Stomach (tissue), 9 donors: Measurements from ENCODE around the gene PHF23. TPM values are rescaled to one million over a fixed set of nuclear protein-coding genes. Genes with fewer than 3 reads are reported as not detected.

Experiments used
- DNase-seq, 2 donors: peaks; one replicate each; pipeline versions ENCODE4 v3.0.0 to v3.0.0-alpha.2; 2013 to 2019
- H3K27ac ChIP-seq, 5 donors: fragments of 200-600 bp in 4 of 5; sonication (generic) in 4 of 5; one replicate each; pipeline ENCODE4 v1.5.1; 2013 to 2019; ENCODE audit warnings: mild to moderate bottlenecking in 1 of 5, moderate library complexity in 1 of 5
- H3K27me3 ChIP-seq, 3 donors: fragments of 200-600 bp; sonication (generic); one replicate each; pipeline ENCODE4 v1.5.1; 2017 to 2019; ENCODE audit warnings: mixed run types in 1 of 3
- H3K36me3 ChIP-seq, 4 donors: fragments of 200-600 bp; sonication (generic); 1 replicate in 3 of 4; 2 replicates in 1 of 4; pipeline ENCODE4 v1.5.1; 2016 to 2019
- H3K4me1 ChIP-seq, 4 donors: fragments of 200-600 bp; sonication (generic); one replicate each; pipeline ENCODE4 v1.5.1; 2016 to 2019
- H3K4me3 ChIP-seq, 4 donors: fragments of 200-600 bp; sonication (generic) in 3 of 4; one replicate each; pipeline ENCODE4 v1.5.1; 2016 to 2019; ENCODE audit warnings: mild to moderate bottlenecking in 1 of 4
- H3K9me3 ChIP-seq, 4 donors: fragments of 200-600 bp; sonication (generic); one replicate each; pipeline ENCODE4 v1.5.1; 2016 to 2019
- EP300 ChIP-seq: sonication (generic); formaldehyde crosslinking; IDR thresholded peaks from one replicate; pipeline ENCODE4 v1.6.1; 2017; ENCODE audit warnings: antibody characterized with exemption
- POLR2A ChIP-seq, 4 donors: fragments of 450-650 bp; IDR thresholded peaks; one replicate each; pipeline ENCODE4 v1.6.1; 2016; ENCODE audit warnings: antibody characterized with exemption in 4 of 4, control low read depth in 2 of 4, mild to moderate bottlenecking in 1 of 4, moderate library complexity in 1 of 4
- POLR2AphosphoS5 ChIP-seq, 3 donors: sonication (generic); formaldehyde crosslinking; IDR thresholded peaks; one replicate each; pipeline ENCODE4 v1.6.1; 2016; ENCODE audit warnings: antibody characterized with exemption in 3 of 3
- WGBS, 5 donors: extraction: QIAGEN DNeasy Blood & Tissue Kit in 3 of 5; methylation state at CpG; one replicate each; pipeline versions ENCODE4 v1.1.5 to v1.1.7; 2013 to 2018; 5-methylcytosine and 5-hydroxymethylcytosine counted together
- intact Hi-C: fragments of 100-400 bp; cut with DNase I; formaldehyde crosslinking; loops from one replicate; pipeline ENCODE4 v1.15.1; 2023; ENCODE audit warnings: low total_unique reads
- polyA plus RNA-seq, 3 donors: library from polyadenylated mRNA; stranded (reverse); fragments of 200-250 nt; gene quantifications; one replicate each; pipeline ENCODE4 v1.2.3, GENCODE V29; 2013
- total RNA-seq, 5 donors: library from RNA; depleted of rRNA; stranded (reverse); fragments of >200 nt; gene quantifications; one replicate each; pipeline versions ENCODE4 v1.1.0 to v1.2.3, GENCODE V29; 2014 to 2016
- TF ChIP-seq, protein P1 (sequence below), 7 experiments: fragments of 450-650 bp in 4 of 7; fragments of 200-600 bp in 3 of 7; sonication (generic) in 3 of 7; IDR thresholded peaks; one replicate each; pipeline ENCODE4 v1.5.1; 2016 to 2019; ENCODE audit warnings: antibody characterized with exemption in 7 of 7, control low read depth in 2 of 7, mild to moderate bottlenecking in 1 of 7
- donor health status: healthy with polysubstance abuse.
- donor health status: Bipolar disorder and iron deficiency.
- donor health status: healthy.

The PHF23 gene
- total and polyA plus RNA-seq, 8 donors, result 5.2 to 27.2 (median 21.4) TPM

DNA sequence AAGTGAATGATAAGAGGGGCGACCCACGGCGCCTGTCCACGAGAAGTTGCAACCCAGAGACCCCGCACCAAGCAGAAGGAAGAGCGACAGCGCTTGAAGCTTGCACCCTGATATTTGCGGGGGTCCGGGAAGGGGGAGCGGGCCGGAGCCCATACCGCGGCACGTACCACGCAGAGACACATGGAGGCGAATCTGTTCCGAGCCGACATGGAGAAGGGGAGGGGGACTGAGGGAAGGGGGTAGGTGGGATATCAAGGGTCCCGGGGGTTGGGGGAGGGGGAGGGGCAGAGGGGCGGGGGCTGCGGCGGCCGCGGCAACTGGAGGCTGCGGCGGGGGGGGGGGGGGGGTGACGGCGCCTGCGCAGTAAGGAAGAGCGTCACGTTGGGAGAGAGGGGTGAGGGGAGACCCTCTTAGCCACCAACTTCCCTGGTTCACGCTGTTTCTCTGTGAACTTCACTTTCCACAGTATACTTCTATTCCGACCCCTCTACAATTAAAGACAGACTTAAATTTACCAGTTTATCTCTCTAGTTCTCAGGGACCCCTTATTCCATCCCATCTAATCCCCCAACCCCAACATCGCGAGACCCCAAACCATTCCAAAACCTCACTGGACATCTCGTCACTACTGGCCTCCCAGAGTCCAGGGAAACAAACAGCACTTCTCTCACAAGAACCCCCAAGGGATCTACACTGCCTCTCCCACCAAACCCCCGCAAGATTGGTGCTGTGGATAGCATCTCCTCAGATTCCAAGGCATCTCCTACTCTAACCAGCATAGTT, 27.6 kb downstream of the PHF23 start:
- Histone ChIP-seq H3K9me3 (no peaks in the 10 kb centered on the region), H3K4me1 (peaks cover 19 to 58% (median 41%) of the 10 kb centered on the region in 4 donors), H3K36me3 (no peaks in the 10 kb centered on the region), H3K4me3 (peak overlapping the region in 1 of 4 donors; percentile 3), H3K27ac (no peak overlapping the region), H3K27me3 (peaks cover 0 to 39% (median 0%) of the 10 kb centered on the region in 3 donors)
- 24 to 47% (median 34%) methylated on average over 13 to 35 of the region's 37 CpGs for WGBS, 5 donors
- TF ChIP-seq POLR2AphosphoS5 (IDR thresholded peaks at IDR 0.05) (no peak), POLR2A (IDR thresholded peaks at IDR 0.05) (no peak)
- intact Hi-C loops, result no loop called here
- DNase-seq, result no peak

DNA sequence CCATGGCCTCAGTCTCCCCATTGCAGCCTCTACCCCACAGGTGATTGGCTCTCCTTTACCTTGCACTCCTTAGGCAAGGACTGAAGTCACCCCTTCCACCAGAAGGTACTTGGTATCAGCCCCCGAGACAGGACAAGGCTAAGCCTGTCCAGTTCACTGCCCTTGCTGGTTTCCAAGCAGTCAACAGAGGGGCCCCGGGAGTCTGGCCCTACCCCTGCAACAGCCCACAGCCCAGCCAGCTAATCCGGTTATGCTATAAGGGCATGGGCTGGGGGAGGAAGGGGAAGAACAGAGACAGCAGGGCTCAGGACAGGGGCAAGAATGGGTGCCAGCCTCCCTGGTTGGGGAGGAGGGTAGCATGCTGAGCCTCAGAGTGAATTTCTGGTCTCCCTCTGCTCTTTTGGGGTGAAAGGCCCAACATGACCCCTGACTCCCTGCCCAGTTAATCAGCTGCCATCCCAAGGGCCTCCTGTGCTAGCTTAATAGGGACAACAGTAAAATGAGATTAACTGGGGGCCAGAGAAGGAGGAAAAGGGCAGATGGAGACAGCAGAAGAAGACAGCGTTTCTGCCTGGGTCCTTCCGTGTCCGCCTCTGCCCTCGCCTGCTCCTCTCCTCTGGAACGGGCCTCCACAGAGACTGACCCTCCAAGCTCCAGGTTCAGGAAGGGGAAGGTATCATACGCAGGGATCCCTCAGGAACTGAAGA, 30.4 kb downstream of the PHF23 start:
- TF ChIP-seq POLR2A (IDR thresholded peaks at IDR 0.05) (no peak), POLR2AphosphoS5 (IDR thresholded peaks at IDR 0.05) (no peak), EP300 (no peak)
- TF ChIP-seq, protein P1, sequence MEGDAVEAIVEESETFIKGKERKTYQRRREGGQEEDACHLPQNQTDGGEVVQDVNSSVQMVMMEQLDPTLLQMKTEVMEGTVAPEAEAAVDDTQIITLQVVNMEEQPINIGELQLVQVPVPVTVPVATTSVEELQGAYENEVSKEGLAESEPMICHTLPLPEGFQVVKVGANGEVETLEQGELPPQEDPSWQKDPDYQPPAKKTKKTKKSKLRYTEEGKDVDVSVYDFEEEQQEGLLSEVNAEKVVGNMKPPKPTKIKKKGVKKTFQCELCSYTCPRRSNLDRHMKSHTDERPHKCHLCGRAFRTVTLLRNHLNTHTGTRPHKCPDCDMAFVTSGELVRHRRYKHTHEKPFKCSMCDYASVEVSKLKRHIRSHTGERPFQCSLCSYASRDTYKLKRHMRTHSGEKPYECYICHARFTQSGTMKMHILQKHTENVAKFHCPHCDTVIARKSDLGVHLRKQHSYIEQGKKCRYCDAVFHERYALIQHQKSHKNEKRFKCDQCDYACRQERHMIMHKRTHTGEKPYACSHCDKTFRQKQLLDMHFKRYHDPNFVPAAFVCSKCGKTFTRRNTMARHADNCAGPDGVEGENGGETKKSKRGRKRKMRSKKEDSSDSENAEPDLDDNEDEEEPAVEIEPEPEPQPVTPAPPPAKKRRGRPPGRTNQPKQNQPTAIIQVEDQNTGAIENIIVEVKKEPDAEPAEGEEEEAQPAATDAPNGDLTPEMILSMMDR (IDR thresholded peaks at IDR 0.05), result no peak
- intact Hi-C loops, result no loop called here
- WGBS, 5 donors, result 66 to 81% (median 75%) methylated on average over 9 of the region's 9 CpGs
- no peak for DNase-seq
- H3K27me3 ChIP-seq, result peaks cover 0 to 39% (median 0%) of the 10 kb centered on the region in 3 donors
- H3K27ac ChIP-seq, result no peak overlapping the region
- peaks cover 0 to 1% (median under 1%) of the 10 kb centered on the region in 4 donors for H3K36me3 ChIP-seq
- no peak overlapping the region for H3K4me3 ChIP-seq
- H3K4me1 ChIP-seq, result peaks cover 16 to 50% (median 30%) of the 10 kb centered on the region in 4 donors
- no peaks in the 10 kb centered on the region for H3K9me3 ChIP-seq

DNA sequence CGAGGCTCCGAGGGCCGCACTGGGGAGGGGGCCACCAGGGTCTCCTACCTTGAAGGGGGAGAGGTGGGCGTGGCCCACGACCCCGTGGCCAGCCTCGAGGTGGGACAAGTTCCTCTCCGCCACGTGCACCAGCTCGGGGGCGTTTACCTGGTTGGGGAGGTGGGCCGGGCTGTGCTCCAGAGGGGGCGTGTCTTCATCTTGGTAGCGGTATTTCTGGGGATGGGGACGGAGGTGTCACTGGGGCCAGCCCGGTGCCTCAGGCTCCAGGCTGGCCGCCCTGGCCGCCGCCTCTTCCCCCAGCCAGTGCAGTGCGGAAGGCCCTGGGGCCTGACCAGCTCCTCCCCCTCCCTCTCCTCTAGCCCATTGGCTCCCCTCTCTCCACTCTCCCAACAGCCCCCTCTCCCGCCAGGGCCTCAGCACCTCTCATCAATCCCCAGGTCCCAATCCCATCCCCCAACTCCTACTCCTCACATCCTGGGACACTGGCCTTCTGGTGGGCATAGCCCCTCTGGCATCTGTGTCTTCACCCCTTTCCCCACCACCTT, 31.2 kb downstream of the PHF23 start:
- H3K4me1 ChIP-seq, result peaks cover 11 to 44% (median 24%) of the 10 kb centered on the region in 4 donors
- H3K36me3 ChIP-seq, result peaks cover under 1 to 9% (median 8%) of the 10 kb centered on the region in 4 donors
- no peak overlapping the region for H3K27ac ChIP-seq
- H3K27me3 ChIP-seq, result peaks cover 0 to 39% (median 0%) of the 10 kb centered on the region in 3 donors
- H3K9me3 ChIP-seq, result no peaks in the 10 kb centered on the region
- 49 to 62% (median 51%) methylated on average over 10 to 21 of the region's 21 CpGs for WGBS, 5 donors
- TF ChIP-seq POLR2A (IDR thresholded peaks at IDR 0.05) (no peak), EP300 (no peak), POLR2AphosphoS5 (IDR thresholded peaks at IDR 0.05) (no peak)
- TF ChIP-seq, protein P1 (IDR thresholded peaks at IDR 0.05), result no peak
- intact Hi-C loops, result no loop called here
- DNase-seq, result no peak
- no peak overlapping the region for H3K4me3 ChIP-seq

DNA sequence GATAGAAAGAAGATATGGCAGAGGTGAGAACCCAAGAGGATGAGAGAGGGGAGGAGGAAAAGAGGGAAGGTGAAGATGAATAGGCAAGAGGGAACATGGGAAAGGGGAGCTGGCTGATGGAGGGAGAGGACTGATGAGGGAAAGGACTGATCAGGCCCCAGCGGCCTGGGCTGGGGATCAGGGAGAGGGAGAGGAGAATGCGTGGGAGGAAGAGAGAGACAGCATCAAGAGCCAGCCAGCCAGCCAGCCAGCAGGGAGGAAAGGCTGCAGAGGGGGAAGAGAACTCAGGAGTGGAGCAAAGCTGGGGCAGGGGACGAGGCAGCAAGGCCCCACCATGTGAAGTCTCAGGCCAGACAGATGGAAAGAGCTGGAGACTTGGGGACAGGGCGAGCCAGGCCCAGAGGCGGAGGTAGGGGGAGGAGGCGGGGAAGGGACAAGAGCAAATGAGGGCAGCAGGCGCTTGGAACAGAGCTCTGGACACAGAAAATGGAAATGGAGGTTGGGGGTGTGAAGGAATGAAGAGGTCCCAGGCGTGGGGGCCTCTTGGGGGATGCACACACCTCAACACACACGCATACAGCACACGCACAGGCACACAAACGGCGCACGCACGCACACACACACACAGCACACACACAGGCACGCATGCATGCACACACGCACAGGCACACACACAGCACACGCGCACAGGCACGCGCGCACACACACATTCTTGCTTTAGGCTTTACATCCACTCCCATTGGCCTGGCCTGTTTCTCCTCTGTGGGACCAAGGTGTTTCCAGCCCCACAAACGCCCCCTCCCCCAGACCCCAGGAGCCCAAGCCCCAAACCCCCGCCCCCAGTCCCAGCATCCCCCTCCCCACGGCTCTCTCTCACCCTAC, 31.9 kb downstream of the PHF23 start:
- DNase-seq, result peak in 1 of 2 donors; percentile 72
- peaks cover 7 to 16% (median 16%) of the 10 kb centered on the region in 4 donors for H3K36me3 ChIP-seq
- peaks cover 11 to 44% (median 23%) of the 10 kb centered on the region in 4 donors for H3K4me1 ChIP-seq
- H3K9me3 ChIP-seq, result no peaks in the 10 kb centered on the region
- intact Hi-C loops, result no loop called here
- peaks cover 0 to 38% (median 0%) of the 10 kb centered on the region in 3 donors for H3K27me3 ChIP-seq
- TF ChIP-seq, protein P1 (IDR thresholded peaks at IDR 0.05), result no peak
- TF ChIP-seq POLR2AphosphoS5 (IDR thresholded peaks at IDR 0.05), result no peak
- TF ChIP-seq POLR2A (IDR thresholded peaks at IDR 0.05), result no peak
- peak overlapping the region in 1 of 5 donors; percentile 51 for H3K27ac ChIP-seq
- 76 to 85% (median 80%) methylated on average over 24 of the region's 24 CpGs for WGBS, 5 donors
- no peak overlapping the region for H3K4me3 ChIP-seq
